ENCODE data around the gene TRAF2.
"Not testable (repeated sequence)": the region's sequence is repeated elsewhere in the genome, so short reads cannot be mapped to it uniquely, and the experiment has no call there.

The TRAF2 gene, protein sequence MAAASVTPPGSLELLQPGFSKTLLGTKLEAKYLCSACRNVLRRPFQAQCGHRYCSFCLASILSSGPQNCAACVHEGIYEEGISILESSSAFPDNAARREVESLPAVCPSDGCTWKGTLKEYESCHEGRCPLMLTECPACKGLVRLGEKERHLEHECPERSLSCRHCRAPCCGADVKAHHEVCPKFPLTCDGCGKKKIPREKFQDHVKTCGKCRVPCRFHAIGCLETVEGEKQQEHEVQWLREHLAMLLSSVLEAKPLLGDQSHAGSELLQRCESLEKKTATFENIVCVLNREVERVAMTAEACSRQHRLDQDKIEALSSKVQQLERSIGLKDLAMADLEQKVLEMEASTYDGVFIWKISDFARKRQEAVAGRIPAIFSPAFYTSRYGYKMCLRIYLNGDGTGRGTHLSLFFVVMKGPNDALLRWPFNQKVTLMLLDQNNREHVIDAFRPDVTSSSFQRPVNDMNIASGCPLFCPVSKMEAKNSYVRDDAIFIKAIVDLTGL

DNA sequence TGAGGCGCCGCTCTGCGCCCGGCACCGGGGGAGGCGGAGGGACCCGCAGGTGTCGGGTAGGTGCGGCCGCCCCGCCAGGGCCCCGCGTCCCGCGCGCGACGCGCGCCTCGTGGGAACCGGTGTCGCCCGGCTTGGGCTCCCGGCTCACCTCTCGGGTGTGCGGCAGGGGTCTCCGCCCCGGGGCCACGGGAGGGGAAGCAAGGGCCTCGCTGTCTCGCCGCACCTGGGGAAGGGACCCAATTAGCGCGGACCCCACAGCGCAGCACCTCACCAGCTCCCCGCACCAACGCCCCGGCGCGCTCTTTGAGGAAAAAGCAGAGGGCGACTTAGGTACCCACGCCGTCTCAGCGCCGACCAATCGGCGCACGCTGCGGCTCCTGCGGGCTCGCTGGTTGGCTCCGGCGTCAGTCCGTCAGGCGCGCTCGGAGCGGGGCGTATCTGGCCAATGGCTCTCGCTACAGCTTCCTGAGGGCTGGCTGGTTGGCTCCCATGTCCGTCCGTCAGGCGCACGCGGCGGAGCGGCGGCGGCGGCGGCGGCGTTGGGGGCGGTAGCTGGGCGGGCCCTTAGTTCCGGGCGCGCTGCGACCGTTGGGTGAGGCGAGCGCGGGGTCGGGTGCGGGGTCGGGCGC lies at the start of gene TRAF2:
TRAF2 (plus strand) TSS at position 567 of the 629 bp plus-strand sequence. CDS start 12,225 bp downstream, outside the sequence.
- peak; percentile 98 for DNase-seq

DNA sequence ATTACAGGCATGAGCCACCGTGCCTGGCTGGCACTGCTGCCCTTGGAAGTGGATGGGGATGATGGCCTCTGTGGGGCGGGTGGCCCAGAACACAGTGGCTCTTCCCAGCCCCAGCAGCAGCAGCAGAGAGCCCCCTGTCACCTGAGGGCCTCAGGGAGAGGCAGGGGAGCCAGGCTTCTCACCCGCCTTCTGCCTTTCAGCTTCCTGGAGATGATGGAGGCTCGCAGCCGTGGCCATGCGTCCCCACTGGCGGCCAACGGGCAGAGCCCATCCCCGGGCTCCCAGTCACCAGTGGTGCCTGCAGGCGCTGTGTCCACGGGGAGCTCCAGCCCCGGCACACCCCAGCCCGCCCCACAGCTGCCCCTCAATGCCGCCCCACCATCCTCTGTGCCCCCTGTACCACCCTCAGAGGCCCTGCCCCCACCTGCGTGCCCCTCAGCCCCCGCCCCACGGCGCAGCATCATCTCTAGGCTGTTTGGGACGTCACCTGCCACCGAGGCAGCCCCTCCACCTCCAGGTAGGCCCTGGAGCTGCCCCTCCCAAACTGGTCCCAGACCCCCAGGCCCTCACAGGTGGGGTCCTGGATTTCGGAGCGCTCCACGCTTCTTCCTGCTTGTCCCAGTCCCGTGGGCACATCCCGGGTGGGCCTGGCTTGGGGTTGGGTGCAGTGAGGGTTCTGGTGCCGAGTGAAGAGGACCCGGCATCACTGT lies 49.0 kb upstream of the TRAF2 start:
- DNase-seq: no peak

DNA sequence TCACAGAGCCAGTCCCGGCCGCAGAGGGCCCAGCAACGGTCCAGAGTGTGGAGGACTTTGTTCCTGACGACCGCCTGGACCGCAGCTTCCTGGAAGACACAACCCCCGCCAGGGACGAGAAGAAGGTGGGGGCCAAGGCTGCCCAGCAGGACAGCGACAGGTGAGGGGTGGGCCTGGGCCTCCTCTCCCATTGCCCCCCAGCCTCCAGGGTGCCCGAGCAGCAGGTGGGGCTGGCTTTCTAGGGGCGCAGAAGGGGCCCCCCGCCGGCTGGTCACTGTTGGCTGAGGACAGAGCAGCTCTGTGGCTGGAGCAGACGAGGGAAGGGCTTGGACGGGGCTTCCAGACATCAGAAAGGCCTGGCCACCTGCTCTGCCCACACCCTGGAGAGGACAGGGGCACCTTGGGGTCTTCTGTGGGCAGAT lies 48.4 kb upstream of the TRAF2 start:
- not testable (repeated sequence) for DNase-seq

DNA sequence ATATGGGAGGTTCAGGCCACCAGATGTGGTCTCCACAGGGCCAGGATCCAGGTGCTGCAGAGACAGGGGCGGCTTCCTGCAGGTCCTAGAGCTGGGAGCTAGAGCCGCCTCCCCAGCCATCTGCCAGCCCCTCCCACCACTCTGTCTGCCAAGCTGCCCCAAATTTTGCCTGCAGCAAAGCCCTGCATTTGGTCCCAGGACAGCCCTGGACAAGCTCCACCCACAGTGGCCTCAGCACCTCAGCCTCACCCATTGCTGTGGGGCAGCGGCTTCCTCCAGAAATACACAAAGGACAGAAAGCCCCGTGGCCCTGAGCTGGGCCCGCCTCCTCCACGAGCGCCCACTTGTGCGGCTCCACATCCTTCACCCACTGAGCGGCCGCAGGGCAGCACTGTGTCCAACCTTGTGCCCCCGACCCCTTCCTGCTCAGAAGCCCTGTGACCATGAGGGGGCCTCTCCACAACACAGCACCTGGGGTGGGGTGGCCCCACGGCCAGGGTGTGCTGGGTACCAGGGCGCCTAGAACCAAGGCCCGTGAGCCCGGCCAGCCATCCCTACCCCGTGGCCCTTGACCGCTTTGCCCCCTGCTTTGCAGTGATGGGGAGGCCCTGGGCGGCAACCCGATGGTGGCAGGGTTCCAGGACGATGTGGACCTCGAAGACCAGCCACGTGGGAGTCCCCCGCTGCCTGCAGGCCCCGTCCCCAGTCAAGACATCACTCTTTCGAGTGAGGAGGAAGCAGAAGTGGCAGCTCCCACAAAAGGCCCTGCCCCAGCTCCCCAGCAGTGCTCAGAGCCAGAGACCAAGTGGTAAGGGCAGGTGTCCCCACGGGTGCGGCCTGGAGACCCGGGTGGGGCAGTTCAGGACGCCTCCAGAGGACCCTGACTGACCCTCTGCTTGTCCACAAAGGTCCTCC lies 47.7 kb upstream of the TRAF2 start:
- no peak for DNase-seq

DNA sequence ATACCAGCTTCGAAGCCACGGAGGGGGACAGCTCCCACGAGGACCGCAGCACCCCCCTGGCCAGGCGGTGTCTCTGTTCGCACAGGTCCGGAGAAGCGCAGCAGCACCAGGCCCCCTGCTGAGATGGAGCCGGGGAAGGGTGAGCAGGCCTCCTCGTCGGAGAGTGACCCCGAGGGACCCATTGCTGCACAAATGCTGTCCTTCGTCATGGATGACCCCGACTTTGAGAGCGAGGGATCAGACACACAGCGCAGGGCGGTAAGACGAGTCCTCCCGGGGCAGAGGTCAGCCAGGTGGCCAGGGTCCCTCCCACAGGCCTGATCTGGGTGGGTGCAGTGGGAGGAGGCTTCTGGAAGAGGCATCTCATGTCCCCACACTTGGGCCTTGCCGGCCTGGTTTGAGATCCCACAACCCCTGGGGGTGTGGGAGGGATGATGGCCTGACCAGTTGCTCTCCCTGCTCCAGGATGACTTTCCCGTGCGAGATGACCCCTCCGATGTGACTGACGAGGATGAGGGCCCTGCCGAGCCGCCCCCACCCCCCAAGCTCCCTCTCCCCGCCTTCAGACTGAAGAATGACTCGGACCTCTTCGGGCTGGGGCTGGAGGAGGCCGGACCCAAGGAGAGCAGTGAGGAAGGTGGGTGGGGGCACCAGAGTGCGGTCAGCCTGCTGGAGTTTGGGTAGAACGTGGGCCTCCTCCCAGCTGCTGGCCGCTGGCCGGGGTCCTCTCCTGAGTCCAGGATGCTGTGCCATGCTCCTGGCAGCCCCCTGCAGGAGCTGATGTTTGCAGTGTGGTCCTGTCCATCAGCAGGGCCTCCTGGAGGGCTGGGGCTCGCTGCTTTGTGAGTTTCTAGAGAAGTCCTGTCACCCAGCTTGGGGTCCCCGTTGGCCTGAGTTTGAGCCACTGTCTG lies 46.8 kb upstream of the TRAF2 start:
- no peak for DNase-seq

DNA sequence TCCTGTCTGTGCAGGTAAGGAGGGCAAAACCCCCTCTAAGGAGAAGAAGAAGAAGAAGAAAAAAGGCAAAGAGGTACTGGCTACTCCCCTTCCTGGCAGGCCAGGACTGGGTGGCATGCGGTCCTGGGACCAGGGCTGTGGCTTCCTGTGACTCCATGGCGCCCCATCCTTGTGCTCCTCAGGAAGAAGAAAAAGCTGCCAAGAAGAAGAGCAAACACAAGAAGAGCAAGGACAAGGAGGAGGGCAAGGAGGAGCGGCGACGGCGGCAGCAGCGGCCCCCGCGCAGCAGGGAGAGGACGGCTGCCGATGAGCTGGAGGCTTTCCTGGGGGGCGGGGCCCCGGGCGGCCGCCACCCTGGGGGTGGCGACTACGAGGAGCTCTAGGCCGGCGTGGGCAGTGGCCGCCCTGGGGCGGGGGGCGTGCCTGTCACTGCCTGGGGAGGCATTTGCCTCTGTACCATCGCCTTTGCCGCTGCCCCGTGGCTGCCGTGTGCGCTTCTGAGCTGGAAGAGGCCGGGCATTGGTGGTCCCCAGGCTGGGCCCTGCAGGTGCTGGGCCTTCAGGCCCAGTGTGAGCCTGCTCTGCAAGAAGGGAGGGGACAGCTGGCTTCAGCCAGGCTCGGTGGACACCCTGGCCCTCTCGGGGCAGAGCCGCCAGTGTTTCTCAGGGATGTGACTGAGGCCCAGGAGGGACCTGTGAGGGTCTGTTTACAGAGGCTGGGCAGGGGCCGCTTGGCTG lies 46.0 kb upstream of the TRAF2 start:
- DNase-seq: no peak

DNA sequence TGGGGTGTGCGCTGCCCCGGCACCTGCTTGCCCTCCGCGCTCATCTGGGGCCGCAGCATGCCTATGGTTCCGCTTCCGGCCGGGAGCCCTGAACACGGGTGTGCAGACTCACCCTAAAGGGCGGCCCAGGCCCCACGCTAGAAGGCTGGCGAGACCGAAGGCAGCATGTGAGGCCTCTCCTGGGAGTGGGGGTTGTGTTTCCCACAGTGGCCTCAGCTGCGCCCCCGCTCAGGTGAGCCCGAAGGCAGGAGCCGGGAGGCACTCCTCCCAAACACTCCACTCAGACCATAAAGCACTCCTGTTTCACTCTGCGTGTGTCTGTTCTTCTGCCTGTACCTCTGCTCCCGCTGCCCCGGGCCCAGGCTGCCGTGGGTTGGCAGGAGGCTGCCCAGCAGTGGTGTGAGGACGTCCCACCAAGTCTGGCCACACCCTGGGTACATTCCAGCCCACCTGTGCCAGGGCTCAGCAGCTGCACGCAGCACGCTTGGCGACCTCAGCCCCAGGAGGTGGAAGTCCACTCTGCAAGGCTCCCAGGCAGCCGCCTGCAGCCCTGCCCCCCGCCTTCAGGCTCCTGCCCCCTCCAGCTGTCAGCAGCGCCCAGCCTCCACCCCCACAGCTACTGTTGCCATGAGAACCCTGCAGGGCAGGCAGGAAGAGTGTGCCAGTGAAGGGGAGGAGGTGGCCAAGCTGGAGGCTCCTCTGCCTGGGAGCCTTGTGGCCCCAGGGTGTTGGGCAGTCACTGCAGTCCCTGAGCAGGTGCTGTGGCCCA lies 45.3 kb upstream of the TRAF2 start:
- DNase-seq: no peak

DNA sequence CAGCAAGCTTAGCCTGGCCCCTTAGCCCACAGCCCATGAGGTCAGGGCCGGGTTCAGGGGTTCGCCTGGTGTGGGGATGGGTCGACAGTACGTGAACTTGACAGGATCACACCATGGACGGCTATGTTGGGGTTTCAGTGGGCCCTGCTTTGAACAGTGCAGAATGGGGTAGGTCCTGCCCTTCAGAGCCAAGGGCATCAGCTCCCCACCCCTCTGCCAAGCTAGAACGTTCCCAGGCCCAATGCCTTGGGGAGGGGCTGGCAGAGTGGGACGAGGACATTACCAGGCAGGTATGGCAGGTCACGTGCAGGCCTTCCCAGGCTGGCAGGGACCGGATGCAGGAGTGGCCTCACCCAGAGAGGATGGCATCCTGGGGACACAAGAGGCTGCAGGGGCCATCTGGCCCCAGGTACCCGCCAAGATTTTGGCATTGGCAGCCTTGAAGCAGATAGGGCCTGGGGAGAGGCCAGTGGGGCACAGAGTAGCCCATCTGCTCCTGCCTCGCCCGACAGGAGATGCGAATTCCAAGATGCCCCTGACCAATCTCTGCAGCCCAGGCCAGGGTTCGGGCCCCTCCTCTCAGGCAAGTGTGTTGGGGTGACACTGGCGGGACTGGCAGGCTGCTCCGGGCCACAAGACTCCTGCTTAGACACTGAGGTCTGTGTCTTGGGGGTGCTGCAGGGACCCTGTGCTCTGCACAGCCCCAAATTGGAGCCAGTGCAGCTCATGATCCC lies 44.5 kb upstream of the TRAF2 start:
- not testable (repeated sequence) for DNase-seq

DNA sequence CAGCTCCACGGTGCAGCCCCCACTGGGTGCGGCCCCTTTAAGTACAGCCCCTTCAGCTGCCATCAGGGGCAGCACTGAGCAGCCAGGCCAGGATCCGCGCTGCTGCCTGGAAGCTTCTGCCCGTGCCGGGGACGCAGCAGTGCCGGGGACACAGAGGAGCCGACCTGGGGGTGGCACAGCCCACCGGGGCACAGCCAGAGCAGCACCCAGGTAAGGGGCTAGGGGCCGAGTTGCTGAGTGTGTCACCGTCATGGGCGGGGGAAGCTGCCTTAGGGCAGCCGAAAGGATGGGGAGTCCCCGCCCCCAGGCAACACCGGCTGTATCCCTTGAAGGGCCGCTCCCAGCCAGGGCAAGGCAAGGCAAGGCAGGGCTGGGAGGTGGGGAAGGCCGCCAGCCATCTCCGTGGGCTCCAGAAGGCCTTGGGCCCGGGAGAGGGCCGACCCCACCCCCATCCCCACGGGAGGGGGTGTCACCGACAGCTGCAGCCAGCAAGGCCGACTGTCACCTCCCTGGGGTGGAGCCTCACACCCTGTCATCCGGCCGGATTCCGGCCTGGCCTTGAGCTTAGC lies 43.9 kb upstream of the TRAF2 start, which contains the start of gene AJM1:
AJM1 (plus strand) TSS at position 99 of the 569 bp plus-strand sequence. CDS start 1,937 bp downstream, outside the sequence.
- DNase-seq: peak; percentile 89

DNA sequence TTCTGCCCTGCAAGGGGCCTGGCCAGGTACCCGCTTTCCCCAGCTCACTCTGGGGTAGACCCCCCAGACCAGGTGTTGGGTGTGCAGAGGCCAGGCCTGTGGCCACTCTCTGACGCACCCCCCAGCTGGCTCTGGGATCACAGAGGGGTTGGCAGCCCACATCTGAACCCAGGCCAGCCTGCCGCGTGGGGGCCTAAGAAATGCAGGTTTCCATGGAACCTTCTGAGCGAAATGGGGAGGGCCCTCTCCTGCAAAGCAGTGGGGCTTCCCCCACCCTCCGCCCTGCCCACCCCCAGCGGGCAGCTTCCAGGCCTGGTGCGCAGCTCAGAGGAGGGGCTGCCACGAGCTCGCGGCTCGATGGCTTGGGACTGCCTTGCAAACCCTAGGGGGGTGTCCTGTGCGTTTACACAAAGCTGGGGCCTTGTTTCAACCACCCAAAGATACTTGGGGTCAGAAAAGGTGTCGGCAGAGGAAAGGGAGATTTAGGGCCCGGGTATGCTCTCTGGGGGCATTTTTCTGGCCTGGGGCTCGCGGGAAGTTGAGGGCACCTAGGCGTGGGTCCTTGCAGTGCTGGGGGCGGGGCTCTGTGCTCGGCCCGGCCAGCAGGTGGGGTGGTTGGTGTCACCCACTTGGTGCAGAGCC lies 43.0 kb upstream of the TRAF2 start:
- not testable (repeated sequence) for DNase-seq

DNA sequence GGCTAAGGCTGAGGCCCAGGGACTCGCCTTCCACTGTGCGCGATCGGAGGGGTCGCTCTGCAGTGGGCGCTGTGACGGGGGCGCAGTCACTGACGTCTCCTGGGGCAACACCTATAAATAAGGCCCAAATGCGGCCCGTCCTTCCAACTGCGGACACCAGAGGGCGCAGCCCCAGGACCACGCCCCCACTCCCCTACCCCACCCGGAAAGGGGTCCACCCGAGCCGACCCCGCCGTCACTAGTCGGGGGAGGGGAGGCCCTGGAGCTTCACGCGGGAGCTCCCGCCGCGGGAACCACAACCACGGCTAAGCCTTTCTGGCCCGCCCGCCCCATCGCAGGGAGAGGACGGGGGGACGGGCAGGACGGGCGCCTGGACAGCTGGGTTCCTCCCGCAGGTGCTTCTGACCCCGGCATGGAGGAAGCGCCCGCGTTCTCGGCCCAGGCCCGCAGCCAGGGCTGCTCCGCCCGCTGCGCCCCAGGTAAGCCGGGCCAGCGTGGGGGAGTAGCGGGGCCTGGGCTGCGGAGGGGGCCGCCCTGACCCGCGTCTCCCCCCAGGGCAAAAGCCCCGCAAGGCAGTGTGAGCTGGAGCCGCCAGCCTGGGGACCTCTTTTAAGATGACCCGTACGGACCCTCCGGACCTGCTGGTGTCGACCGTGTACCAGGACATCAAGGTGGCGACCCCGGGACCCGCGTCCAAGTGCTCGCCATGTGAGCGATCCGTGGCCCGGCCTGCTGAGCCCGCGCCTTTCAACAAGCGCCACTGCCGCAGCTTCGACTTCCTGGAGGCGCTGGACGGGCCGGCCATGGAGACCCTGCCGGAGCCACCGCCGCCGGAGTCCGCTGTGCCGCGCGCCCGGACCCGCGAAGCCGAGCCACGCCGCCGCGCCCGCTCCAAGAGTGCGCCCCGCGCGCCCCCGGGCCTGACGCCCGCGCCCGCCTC lies 42.2 kb upstream of the TRAF2 start:
- peak; percentile 89 for DNase-seq

DNA sequence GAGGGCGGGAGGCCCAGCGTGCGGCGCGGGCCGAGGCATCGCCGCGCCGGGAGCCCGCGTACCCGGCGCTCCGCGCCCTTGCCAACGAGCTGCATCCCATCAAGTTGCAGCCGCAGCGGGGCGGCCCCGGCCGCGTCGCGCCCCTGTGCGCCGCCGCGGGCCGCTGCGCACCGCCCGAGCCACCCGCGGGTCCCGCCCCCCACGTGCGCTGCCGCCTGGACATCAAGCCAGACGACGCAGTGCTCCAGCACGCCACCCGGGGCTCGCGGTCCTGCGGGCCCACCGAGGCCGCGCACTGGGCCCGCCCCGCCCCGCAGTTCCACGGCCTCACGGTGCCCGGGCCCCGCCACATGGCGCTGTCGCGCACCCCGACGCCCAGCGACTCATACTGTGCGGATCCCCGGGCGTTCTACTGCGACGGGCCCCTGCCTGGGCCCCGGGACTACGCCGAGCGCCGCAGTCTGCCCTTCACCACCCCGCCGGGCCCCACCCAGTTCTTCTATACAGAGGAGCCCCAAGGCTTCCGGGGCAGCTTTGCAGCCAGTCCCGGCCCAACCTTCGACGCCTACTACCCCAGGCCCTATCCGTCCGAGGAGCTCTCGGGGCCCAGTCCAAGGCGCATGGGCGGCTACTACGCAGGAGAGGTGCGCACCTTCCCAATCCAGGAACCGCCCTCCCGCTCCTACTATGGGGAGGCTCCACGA lies 41.4 kb upstream of the TRAF2 start:
- DNase-seq: no peak

DNA sequence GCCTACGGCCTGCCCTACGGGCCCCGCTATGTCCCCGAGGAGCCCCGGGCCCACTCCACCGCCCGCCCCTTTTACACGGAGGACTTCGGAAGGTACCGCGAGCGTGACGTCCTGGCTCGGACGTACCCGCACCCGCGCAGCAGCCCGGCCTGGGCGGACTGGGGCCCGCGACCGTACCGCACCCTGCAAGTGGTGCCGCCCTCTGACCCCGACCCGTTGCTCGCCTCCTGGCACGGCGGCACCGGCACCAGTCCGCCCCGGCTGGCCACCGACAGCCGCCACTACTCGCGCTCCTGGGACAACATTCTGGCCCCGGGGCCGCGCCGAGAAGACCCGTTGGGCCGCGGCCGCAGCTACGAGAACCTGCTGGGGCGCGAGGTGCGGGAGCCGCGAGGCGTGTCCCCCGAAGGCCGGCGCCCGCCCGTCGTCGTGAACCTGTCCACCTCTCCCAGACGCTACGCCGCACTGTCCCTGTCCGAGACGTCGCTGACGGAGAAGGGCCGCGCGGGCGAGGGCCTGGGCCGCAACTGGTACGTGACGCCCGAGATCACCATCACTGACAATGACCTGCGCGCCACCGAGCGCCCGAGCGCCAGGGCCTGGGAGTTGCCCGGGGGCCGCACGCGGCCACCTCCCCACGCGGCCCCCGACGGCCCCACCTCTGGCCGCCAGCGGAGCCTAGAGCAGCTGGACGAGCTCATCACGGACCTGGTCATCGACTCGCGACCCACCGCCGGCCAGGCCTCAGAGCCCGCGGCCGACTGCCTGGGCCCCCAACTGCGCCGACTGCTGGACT lies 40.7 kb upstream of the TRAF2 start:
- DNase-seq: no peak

DNA sequence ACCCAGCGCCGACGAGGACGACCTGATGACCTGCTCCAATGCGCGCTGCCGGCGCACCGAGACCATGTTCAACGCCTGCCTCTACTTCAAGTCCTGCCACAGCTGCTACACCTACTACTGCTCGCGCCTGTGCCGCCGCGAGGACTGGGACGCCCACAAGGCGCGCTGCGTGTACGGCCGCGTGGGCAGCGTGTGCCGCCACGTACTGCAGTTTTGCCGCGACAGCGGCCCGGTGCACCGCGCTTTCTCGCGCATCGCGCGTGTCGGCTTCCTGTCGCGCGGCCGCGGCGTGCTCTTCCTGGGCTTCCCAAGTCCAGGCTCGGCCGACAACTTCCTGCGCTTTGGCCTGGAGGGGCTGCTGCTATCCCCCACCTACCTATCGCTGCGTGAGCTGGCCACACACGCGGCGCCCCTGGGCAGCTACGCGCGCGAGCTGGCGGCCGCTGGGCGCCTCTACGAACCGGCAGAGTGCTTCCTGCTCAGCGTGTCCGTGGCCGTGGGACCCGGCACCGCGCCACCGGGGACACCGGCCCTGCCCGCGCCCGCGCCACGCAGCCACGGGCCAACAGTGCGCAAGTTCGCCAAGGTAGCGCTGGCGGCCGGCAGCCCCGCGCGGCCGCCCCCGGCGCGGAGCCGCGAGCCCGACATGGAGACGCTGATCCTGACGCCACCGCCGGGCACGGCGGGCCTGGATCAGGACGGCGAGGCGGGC lies 39.8 kb upstream of the TRAF2 start:
- no peak for DNase-seq

Data from activated CD8-positive, alpha-beta memory T cell treated with anti-CD3 and anti-CD28 coated beads, Interleukin-2, amount 50 U/mL, for 48 hours (primary cell).